ENCODE measurements around the gene RALGAPB. TPM values are rescaled to one million over a fixed set of nuclear protein-coding genes. Genes with fewer than 3 reads are reported as not detected.
"Not testable (repeated sequence)": the region's sequence is repeated elsewhere in the genome, so short reads cannot be mapped to it uniquely, and the experiment has no call there.

The RALGAPB gene
- total RNA-seq, 1 donor: 45.8 TPM

GRCh38 chr20:38589351-38589750 is 116.7 kb downstream of the RALGAPB start:
- H3K4me3 ChIP-seq (ENCODE audit: low read depth, low read length): no peak overlapping the region
- no peak for DNase-seq (ENCODE audit: low read depth)
- TF ChIP-seq CTCF (IDR thresholded peaks at IDR 0.05; ENCODE audit: insufficient read depth, low read depth, low read length): no peak

- no peak for TF ChIP-seq CTCF (IDR thresholded peaks at IDR 0.05; ENCODE audit: insufficient read depth, low read depth, low read length)
- DNase-seq (ENCODE audit: low read depth): no peak
- no peak overlapping the region for H3K4me3 ChIP-seq (ENCODE audit: low read depth, low read length)
These were observed 117.5 kb downstream of the RALGAPB start for GRCh38 chr20:38589967-38590675.

DNA sequence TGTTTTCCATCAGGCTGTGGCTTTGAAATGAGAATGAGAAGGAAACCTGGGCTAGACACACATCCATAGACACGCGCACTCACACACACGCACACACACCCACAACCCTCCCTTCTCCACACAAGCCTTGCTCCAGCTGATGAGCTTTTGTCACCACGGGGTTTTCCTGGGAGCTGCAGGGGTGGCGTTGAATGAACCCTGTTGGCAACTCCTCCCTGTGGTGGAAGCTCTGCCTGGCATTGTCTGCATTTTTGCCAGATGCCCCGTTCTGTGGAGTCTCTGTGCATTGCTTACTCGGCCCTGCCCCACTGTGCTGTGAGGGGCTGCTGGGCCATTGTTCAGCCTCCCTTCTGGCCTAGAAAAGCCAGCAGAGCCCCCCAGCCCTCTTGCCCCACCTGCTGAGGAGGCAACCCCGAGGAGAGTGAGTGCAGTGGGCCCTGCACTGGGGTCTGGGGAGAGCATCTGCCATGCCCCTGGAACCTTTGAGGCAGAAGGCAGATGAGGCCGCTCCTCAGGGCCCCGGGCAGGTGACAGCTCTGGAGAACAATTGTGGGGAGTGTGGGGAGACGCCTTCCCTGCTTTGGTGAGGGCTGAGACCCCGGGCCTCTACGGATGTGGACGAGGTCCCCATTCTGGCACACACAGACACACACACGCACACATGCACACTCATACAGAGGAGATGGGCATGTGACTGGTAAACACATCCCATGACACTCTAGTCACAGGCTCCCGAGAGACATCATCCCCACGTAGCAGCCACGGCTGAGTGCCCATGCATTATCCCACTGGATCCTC is 118.2 kb downstream of the RALGAPB start:
- no peak for TF ChIP-seq CTCF (IDR thresholded peaks at IDR 0.05; ENCODE audit: insufficient read depth, low read depth, low read length)
- DNase-seq (ENCODE audit: low read depth): no peak
- H3K4me3 ChIP-seq (ENCODE audit: low read depth, low read length): no peak overlapping the region

DNA sequence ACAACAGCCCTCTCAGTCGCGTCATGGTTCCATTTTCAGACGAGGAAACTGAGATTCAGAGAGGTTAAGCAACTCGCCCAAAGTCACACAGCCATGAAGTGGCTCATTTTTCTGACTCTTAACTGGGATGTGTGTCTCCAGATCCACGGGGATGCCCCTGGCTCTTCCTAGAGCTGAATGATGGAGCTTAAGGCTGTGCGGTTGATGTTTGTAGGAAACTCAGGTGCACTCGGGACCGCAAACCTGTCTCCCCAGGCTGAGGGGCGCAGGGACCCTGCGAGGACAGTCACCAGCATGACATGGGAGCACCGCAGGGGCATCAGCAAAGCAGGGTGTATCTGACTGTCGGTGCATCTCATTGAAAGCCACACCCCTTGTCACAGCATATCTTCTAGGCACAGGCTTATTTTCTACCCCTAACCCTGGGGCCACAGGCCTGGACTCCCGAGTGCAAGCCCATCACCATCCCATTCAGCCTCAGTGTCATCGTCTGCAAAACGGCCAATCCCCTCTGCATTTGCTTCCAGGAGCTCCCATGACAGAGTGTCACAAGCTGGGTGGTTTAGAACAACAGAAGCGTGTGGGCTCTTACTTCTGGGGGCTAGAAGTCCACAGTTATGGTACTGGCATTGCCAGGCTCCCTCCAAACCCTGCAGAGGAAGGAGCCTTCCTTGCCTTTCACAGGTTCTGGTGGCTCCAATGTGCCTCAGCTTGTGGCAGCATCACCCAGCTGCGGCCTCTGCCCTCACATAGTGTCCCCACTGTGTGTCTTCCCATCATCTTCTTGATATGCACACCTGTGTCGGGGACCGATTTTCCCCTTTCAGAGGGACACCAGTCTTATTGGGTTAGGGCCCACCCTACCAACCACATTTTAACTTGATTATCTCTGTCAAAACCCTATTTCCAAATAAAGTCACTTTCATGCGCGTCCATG is 119.1 kb downstream of the RALGAPB start:
- no peak for DNase-seq (ENCODE audit: low read depth)
- no peak overlapping the region for H3K4me3 ChIP-seq (ENCODE audit: low read depth, low read length)
- TF ChIP-seq CTCF (IDR thresholded peaks at IDR 0.05; ENCODE audit: insufficient read depth, low read depth, low read length): no peak

DNA sequence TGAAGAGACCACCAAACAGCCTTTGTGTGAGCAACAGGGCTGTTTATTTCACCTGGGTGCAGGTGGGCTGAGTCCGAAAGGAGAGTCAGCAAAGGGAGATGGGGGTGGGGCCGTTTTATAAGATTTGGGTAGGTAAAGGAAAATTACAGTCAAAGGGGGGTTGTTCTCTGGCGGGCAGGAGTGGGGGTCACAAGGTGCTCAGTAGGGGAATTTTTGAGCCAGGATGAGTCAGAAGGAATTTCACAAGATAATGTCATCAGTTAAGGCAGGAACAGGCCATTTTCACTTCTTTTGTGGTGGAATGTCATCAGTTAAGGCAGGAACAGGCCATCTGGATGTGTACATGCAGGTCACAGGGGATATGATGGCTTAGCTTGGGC is 119.8 kb downstream of the RALGAPB start:
- not testable (repeated sequence) for H3K4me3 ChIP-seq (ENCODE audit: low read depth, low read length)
- peak; percentile 38 for DNase-seq (ENCODE audit: low read depth)

DNA sequence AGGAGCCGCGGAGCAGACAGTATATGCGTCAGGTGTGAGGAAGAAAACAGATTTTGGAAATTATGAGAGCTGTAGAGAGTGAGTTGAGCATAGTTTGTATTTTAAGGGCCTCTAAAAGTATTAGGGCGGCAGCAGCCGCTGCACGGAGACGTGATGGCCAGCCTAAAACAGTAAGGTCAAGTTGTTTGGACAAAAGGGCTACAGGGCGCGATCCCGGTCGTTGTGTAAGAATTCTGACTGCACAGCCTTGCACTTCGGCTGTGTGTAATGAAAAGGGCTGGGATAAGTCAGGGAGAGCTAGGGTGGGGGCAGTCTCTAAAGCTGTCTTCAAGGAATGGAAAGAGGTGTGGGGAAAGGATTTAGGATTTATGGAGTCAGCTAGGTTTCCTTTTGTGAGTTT is 121.6 kb downstream of the RALGAPB start:
- H3K4me3 ChIP-seq (ENCODE audit: low read depth, low read length); DNase-seq (ENCODE audit: low read depth): not testable (repeated sequence)

- not testable (repeated sequence) for DNase-seq (ENCODE audit: low read depth)
These were observed 123.2 kb downstream of the RALGAPB start for GRCh38 chr20:38595886-38596285.

GRCh38 chr20:38599410-38599882 is 126.8 kb downstream of the RALGAPB start:
- H3K4me3 ChIP-seq (ENCODE audit: low read depth, low read length): no peak overlapping the region
- no peak for TF ChIP-seq CTCF (IDR thresholded peaks at IDR 0.05; ENCODE audit: insufficient read depth, low read depth, low read length)
- no peak for DNase-seq (ENCODE audit: low read depth)

More at GRCh38 chr20:38595886-38596285, 123.2 kb downstream of the RALGAPB start:
- H3K4me3 ChIP-seq (ENCODE audit: low read depth, low read length): not testable (repeated sequence)
